Superior temporal gyrus (tissue), 1 donor: ENCODE measurements around the gene TM9SF1.

ENCODE experiments used
- DNase-seq: peaks from one replicate; pipeline ENCODE4 v3.0.0-alpha.2; 2016; ENCODE audit errors: extremely low spot score

Gene TM9SF1

DNA sequence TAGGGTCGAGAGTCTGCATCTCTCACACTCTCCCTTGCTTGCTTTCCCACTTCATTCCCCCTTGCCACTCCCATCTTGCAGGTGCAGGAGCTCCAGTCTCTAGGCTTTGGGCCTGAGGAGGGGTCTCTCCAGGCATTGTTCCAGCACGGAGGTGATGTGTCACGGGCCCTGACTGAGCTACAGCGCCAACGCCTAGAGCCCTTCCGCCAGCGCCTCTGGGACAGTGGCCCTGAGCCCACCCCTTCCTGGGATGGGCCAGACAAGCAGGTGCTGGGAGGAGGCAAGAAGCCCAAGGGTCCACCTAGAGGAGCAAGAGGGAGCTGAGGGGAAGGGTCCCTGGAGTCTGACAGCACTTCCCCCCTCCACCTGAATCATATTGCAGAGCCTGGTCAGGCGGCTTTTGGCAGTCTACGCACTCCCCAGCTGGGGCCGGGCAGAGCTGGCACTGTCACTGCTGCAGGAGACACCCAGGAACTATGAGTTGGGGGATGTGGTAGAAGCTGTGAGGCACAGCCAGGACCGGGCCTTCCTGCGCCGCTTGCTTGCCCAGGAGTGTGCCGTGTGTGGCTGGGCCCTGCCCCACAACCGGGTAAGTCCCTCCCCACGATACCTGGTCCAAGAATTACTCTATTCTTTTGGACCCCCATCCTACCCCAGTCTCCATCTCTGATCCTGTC, 43.7 kb downstream of the TM9SF1 start:
- no peak for DNase-seq

DNA sequence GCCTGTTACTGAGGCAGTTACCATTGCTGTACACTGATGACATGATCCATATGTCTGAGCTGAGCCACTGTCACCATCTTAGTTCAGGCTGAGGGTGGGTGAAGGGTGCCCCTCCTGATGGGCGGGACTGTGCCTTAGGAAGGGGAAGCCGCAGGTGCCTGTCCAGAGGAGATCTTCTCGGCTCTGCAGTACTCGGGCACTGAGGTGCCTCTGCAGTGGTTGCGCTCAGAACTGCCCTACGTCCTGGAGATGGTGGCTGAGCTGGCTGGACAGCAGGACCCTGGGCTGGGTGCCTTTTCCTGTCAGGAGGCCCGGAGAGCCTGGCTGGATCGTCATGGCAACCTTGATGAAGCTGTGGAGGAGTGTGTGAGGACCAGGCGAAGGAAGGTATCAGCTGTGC, 44.2 kb downstream of the TM9SF1 start:
- DNase-seq = no peak

GRCh38 chr14:24150567-24150966, 44.7 kb downstream of the TM9SF1 start:
- no peak for DNase-seq

DNA sequence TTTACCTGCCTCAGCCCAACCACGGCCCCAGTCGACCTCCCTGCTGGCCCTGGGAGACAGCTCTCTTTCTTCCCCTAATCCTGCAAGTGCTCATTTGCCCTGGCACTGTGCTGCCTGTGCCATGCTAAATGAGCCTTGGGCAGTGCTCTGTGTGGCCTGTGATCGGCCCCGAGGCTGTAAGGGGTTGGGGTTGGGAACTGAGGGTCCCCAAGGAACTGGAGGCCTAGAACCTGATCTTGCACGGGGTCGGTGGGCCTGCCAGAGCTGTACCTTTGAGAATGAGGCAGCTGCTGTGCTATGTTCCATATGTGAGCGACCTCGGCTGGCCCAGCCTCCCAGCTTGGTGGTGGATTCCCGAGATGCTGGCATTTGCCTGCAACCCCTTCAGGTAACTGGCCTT, 45.2 kb downstream of the TM9SF1 start:
- DNase-seq = no peak

GRCh38 chr14:24149302-24149969, 45.8 kb downstream of the TM9SF1 start:
- no peak for DNase-seq

DNA sequence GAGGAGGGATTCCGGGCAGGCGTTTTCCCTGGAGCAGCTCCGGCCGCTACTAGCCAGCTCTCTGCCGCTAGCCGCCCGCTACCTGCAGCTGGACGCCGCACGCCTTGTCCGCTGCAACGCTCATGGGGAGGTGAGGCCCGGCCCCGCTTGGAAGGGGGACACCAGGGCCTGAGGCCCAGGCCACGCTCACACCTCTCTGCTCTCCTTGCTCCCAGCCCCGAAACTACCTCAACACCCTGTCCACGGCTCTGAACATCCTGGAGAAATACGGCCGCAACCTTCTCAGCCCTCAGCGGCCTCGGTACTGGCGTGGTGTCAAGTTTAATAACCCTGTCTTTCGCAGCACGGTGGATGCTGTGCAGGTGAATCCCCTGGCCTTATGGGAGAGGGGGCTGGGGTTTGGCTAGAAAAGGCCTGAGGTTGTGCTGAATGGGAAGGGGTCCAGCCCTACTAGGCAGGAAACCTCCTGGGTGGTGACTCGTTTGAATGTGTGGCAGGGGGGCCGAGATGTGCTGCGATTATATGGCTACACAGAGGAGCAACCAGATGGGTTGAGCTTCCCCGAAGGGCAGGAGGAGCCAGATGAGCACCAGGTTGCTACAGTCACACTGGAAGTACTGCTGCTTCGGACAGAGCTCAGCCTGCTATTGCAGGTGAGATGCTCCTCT, 47.3 kb downstream of the TM9SF1 start:
- DNase-seq = no peak

DNA sequence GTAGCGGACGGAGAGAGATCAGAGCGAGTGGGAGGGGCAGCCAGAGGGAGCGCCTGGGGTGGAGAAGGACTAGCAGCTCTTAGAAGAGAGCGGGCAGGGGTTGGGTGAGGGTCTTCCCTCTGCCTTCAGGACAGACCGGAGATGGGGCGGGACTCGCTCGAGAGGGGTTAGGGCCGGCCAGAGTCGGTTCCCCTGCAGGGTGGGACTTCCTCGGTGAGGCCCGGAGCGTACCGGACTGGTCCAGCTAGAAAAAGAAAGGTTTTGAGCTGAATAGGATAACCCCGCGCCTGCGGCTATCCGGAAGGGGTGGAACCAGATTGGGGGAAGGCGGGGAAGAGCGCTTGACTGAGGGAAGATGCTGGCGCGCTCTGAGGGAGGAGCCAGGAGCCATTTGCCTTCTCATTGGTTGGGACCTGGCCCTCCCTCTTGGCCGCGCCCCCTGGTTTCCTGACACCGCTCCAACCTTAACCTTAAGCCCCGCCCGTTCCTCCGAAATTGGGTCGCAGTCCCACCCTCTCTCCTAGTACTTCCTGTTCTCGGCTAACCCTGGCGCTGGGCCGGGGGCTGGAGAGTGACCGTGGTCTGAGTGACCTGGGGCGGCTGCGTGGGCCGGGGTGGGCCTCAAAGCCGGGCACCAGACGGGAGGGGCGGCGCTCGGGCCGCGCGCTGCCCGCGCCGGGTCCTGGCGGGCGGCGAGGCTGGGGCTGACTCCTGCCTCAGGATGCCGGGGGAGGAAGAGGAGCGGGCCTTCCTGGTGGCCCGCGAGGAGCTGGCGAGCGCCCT, 48.1 kb downstream of the TM9SF1 start, which contains the start of gene RNF31:
Gene RNF31, plus strand, starts transcription at position 521 of the 783 bp plus-strand sequence. Its CDS starts 201 bp downstream, at position 722.
- DNase-seq = peak; percentile 99

GRCh38 chr14:24146453-24146977, 48.7 kb downstream of the TM9SF1 start, which contains the start of gene PSME2:
TSS of gene PSME2 (minus strand) at chr14:24146610. CDS start at chr14:24146581, 29 bp downstream.
- peak; percentile 72 for DNase-seq

DNA sequence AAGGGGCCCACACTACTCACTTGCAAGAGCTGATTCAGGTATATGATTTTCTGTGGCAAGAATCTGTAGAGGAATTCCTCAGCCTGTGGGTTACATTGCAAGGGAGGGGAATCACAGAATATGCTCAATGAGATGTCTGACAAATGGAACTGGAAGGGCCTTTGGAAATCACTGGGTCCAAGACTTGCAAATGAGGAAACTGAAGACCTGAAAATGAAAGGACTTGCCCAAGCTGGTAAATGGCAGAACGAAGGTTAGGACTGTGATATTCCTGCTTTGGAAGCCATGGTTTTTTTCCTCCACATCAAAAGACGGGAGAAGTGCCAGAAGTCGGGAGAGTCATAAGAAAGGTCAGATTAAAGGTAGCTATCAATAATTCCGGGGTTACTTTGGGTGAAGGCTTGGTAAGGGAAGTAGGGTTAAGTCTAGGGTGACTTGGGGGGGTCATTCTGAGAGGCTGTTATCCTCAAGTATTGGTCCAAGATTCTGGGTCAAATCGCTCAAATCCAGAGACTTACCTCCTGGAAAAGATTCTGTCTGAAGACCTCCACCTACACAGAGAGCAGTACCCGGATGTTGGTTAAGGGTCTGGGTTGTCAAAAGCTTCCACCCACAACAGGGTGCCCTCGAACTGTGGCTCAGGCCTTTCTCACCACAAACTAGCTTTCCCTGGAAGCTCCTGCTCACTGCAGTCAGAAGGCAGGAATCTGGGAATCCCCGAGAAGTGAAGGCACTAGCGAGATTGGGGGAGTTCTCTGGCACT, 49.4 kb downstream of the TM9SF1 start:
- no peak for DNase-seq

DNA sequence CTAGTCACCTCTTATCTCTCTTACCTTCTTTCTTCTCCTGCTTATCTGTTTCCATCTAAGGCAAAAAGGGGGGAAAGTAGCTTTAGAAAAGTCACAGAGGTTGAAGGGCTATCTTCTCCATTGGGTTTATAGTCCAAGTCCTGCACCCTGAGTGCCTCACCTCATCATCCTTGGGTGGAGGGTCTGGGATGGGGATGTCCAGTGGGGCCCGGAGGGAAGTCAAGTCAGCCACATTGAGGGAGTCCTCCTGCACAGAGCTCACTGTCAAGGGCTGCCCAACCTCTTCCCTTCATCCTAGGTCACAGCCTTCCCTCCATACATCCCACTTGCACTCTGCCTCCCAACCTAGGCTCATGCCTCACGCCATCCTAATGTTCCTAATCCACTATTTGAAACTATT, 50.0 kb downstream of the TM9SF1 start:
- DNase-seq = no peak

DNA sequence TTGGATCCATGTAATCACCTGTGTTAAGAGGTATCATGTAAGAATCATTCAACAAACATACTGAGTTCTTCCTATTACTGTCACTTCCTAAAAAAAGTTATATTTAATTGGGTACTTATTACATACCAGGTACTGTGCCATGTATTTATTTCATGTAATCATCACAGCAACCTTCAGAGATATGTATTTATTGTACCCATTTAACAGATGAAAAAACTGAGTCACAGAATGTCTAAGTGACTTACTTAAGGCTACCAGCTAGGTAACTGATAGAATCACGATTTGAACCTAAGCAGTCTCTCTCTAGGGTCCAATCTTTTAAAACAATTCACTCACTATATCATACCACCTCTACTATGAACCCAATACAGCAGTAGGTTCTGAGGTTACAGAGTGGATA, 50.8 kb downstream of the TM9SF1 start:
- no peak for DNase-seq

DNA sequence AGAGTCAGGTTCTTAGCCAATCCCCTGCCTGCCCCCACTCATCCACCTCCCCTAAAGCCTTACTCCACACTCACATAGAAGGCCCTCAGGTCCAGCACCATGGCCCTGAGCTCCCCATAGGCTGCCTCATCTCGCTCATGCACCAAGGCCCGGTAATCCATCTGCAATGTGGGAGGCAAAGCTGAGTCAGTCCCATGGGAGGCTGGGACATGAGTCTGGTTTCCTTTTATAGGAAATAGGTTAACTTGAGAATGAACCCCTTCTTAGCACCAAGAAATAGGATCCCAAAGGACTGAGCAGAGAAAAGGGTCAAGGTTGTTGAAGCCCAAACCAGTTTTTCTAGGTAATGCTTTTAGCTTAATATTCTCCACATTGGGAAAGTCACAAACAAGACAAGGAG, 51.7 kb downstream of the TM9SF1 start:
- DNase-seq = no peak

DNA sequence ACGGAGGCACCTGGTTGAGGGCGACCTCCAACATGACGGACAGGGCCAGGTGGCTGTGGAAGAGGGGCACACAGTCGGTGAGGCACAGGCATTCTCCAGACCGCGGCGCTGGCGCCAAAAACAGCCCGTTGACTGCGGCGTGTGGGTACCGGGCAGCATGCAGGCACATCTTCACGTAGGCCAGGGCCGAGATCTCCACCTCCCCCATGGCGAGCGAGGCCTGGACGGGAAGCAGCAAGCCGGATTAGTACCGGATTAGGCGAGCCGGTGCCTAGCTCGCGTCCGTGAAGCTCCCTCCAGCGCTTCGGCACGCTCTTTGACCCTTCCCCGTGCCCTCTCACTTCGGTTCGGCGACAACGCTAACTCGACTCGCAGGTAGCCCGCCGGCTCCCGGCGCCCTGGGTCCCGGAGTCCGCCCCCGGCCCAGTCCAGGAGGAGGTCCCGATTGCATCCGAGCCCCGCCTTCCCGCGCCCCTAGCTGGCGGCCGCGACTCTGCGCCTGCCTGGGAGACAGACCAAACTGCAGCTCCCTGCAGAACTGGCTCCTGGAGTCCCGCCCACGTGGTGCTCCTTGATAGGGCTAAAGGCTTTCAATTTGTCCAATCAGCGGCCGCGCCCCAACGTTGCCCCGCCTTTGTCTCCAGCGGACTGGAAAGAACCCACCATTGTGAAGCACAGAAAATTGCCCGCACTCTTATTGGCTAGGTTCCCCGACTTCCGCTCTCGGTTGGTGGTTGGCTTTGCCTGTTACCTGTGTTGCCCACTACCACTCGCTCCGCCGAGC, 54.0 kb downstream of the TM9SF1 start, which contains the start of gene EMC9:
Gene EMC9, minus strand, starts transcription at position 495 of the 784 bp plus-strand sequence. Its CDS starts 287 bp downstream, at position 208.
- DNase-seq = peak; percentile 100

DNA sequence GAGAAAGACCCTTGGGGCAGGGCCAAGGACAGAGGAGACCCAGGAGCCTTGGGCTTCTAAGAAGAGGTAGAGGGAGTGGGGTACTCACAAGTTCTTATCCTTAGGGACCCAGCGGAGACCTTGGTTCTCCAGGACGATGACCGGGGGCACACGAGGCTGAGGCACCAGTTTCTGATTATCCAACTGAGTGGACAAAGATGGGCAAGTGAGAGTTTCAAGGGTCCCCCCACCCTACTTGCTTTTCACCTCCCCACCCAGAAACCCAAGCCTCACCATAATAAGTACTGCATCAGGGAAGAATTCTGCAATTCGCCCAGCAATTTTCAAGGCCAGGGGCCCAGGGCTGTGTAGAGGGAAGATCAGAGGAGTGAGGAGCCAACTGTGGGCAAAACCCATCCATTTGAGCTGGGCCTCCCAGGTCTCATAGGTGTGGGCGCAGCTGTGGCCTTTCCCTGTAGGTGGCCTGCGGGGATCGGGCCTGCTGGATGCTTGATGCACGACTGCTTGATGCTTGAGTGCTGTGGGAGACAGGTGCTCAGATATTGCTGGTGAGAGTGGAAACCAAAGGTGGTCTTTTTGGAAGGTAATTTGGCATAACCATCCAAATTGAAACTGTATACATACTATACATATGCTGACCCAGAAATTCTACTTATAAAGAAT, 55.8 kb downstream of the TM9SF1 start:
- no peak for DNase-seq
